Loucy (cell line): ENCODE data around the gene TET2.

Source experiments
- H2AFZ ChIP-seq: fragments of 200-600 bp; sonication (generic); 2 replicates; pipeline ENCODE4 v1.6.0; 2016; ENCODE audit warnings: antibody characterized with exemption, mild to moderate bottlenecking, low read length, moderate library complexity
- H3F3A ChIP-seq: fragments of 200-600 bp; 2 replicates; pipeline ENCODE4 v1.6.0; 2016; ENCODE audit warnings: antibody characterized with exemption, low read depth, mild to moderate bottlenecking
- H3K27me3 ChIP-seq: fragments of 200-600 bp; sonication (generic); 2 replicates; pipeline ENCODE4 v1.6.1; 2014; ENCODE audit warnings: low read length, mild to moderate bottlenecking; ENCODE audit not compliant: insufficient read depth, poor library complexity, severe bottlenecking
- H3K36me3 ChIP-seq: fragments of 200-600 bp; sonication (generic); 2 replicates; pipeline ENCODE4 v1.6.1; 2016; ENCODE audit warnings: low read length; ENCODE audit not compliant: insufficient read depth
- H3K4me1 ChIP-seq: fragments of 200-600 bp; sonication (generic); 2 replicates; pipeline ENCODE4 v1.5.1; 2014; ENCODE audit warnings: low read length, mild to moderate bottlenecking; ENCODE audit not compliant: insufficient read depth, poor library complexity, severe bottlenecking
- H3K4me2 ChIP-seq: fragments of 200-600 bp; sonication (generic); 2 replicates; pipeline ENCODE4 v1.6.0; 2014; ENCODE audit warnings: antibody characterized with exemption, low read length, low read depth, mild to moderate bottlenecking; ENCODE audit not compliant: poor library complexity, severe bottlenecking
- H3K4me3 ChIP-seq: fragments of 200-600 bp; sonication (generic); 2 replicates; pipeline ENCODE4 v1.5.1; 2014; ENCODE audit warnings: low read length, mild to moderate bottlenecking, mixed read lengths; ENCODE audit not compliant: poor library complexity, severe bottlenecking
- H3K79me2 ChIP-seq: fragments of 200-600 bp; sonication (generic); 2 replicates; pipeline ENCODE4 v1.6.1; 2014; ENCODE audit warnings: low read length; ENCODE audit not compliant: insufficient read depth
- H3K9ac ChIP-seq: fragments of 200-600 bp; sonication (generic); 2 replicates; pipeline ENCODE4 v1.6.0; 2014; ENCODE audit warnings: mild to moderate bottlenecking, low read depth, low read length, moderate library complexity; ENCODE audit not compliant: poor library complexity, severe bottlenecking
- H3K9me2 ChIP-seq: fragments of 200-600 bp; sonication (generic); replicated peaks from 2 replicates; pipeline ENCODE4 v1.6.1; 2016; ENCODE audit warnings: low read depth, low read length, mixed read lengths
- H3K9me3 ChIP-seq: fragments of 200-600 bp; sonication (generic); 2 replicates; pipeline ENCODE4 v1.6.1; 2014; ENCODE audit warnings: mild to moderate bottlenecking, antibody characterized with exemption, low read length, low read depth; ENCODE audit not compliant: insufficient read depth
- H4K20me1 ChIP-seq: fragments of 200-600 bp; sonication (generic); 2 replicates; pipeline ENCODE4 v1.6.0; 2014; ENCODE audit warnings: antibody characterized with exemption, low read length, mild to moderate bottlenecking; ENCODE audit not compliant: insufficient read depth, poor library complexity, severe bottlenecking
- EZH2phosphoT487 ChIP-seq: fragments of 200-600 bp; IDR thresholded peaks from 2 replicates; pipeline ENCODE4 v1.6.1; 2018; ENCODE audit warnings: antibody characterized with exemption, mild to moderate bottlenecking, moderate library complexity, borderline replicate concordance
- TF ChIP-seq, protein P1 (sequence below): fragments of 200-600 bp; sonication (generic); conservative IDR thresholded peaks from 2 replicates; pipeline ENCODE4 v1.5.1; 2014; ENCODE audit warnings: mild to moderate bottlenecking, antibody characterized with exemption, low read length

Gene TET2

DNA sequence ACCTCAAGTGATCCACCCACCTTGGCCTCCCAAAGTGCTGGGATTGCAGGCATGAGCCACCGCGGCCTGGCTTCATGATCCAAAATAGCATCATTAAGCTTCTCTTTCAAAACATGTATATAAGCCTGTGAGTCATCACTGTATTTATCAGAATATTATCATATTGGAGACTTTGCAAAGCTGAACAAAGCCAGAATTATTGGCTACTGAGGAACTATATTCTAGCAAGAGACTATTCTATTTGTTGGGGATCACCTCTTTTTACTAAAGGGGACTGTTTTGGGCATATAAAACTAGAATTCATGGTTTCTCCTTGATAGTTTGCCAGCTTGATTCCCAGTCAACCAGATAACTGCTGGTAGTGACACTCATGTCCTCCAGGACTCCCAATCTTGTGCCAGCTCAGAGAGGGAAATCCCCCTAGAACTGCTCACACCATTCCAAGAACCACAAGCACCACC, 40.1 kb downstream of the TET2 start:
- H3K36me3 ChIP-seq = no peaks in the 10 kb centered on the region
- no peaks in the 10 kb centered on the region for H4K20me1 ChIP-seq
- no peak overlapping the region for H3K9ac ChIP-seq
- no peaks in the 10 kb centered on the region for H3F3A ChIP-seq
- peaks cover 10% of the 10 kb centered on the region for H3K4me1 ChIP-seq
- no peaks in the 10 kb centered on the region for H3K79me2 ChIP-seq
- no peaks in the 10 kb centered on the region for H3K9me3 ChIP-seq
- no peak overlapping the region for H3K4me3 ChIP-seq
- no peak overlapping the region for H2AFZ ChIP-seq
- TF ChIP-seq EZH2phosphoT487 = no peak
- TF ChIP-seq, protein P1, sequence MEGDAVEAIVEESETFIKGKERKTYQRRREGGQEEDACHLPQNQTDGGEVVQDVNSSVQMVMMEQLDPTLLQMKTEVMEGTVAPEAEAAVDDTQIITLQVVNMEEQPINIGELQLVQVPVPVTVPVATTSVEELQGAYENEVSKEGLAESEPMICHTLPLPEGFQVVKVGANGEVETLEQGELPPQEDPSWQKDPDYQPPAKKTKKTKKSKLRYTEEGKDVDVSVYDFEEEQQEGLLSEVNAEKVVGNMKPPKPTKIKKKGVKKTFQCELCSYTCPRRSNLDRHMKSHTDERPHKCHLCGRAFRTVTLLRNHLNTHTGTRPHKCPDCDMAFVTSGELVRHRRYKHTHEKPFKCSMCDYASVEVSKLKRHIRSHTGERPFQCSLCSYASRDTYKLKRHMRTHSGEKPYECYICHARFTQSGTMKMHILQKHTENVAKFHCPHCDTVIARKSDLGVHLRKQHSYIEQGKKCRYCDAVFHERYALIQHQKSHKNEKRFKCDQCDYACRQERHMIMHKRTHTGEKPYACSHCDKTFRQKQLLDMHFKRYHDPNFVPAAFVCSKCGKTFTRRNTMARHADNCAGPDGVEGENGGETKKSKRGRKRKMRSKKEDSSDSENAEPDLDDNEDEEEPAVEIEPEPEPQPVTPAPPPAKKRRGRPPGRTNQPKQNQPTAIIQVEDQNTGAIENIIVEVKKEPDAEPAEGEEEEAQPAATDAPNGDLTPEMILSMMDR = no peak
- H3K27me3 ChIP-seq = no peaks in the 10 kb centered on the region
- no peak overlapping the region for H3K4me2 ChIP-seq
- no peaks in the 10 kb centered on the region for H3K9me2 ChIP-seq

DNA sequence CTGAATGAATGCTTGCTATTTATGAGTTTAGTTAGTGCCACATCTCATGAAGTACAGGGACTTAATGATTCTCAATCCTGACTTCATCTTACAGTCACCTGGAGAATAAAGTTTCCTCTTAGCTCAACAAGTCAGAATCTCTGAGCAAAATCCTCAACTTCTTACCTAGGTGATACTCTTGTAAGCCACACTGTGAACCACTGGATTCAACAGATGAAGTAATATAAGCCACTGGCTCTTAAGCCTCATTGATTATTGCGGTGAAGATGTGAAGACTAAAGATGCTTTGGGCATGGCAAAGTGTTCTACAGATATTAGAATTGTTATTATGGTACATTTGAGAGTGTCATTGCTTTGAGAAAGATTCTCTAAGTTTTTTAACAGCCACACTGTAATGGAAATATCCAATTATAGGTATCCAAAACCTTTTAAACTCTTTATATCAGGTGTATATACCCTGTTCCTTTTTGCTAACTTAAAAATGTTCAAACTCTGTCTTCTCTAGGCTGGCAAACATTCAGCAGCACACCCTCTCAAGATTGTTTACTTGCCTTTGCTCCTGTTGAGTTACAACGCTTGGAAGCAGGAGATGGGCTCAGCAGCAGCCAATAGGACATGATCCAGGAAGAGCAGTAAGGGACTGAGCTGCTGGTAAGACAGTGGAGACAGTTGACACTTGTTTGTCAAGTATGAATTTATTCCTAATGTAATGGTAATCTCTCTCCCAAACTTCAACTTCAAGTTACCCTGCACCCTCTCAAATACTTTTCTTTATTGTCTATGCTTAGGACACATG, 43.4 kb downstream of the TET2 start:
- H3K9me3 ChIP-seq = no peaks in the 10 kb centered on the region
- no peaks in the 10 kb centered on the region for H3K27me3 ChIP-seq
- H4K20me1 ChIP-seq = no peaks in the 10 kb centered on the region
- H2AFZ ChIP-seq = no peak overlapping the region
- H3K9ac ChIP-seq = no peak overlapping the region
- no peaks in the 10 kb centered on the region for H3K79me2 ChIP-seq
- H3K4me1 ChIP-seq = peaks cover under 1% of the 10 kb centered on the region
- H3K9me2 ChIP-seq = no peaks in the 10 kb centered on the region
- H3K36me3 ChIP-seq = no peaks in the 10 kb centered on the region
- TF ChIP-seq EZH2phosphoT487 = no peak
- TF ChIP-seq, protein P1 = no peak
- no peak overlapping the region for H3K4me3 ChIP-seq
- no peak overlapping the region for H3K4me2 ChIP-seq
- no peaks in the 10 kb centered on the region for H3F3A ChIP-seq

DNA sequence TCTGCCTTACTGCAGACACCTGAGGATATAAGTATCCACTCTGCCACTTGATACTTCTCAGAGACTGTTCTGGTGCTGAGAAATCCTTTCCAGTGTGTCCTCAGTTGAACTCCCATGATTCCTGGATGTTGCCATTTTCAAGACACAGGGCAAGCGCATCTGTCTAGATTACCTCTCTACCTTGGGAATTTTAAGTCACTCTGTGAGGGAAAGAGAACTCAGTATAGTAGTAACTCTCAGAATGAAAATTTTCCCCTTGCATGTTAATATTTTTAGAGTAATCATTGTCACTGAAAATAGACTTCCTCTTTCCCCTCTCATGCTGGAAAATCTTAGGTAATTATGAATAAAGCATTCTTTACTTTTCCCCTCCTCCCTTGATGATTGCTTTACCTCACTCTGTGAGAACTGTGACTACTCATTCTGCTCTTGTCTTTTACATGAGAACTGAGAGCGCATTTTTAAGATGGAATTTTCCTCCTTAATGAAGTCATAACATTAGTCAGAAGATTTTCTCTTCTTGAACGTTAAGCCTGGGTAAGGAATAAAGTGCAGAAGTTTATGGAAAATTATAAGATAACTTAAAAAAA, 45.0 kb downstream of the TET2 start:
- no peaks in the 10 kb centered on the region for H3K9me3 ChIP-seq
- no peaks in the 10 kb centered on the region for H3K79me2 ChIP-seq
- no peak overlapping the region for H2AFZ ChIP-seq
- no peaks in the 10 kb centered on the region for H3K9me2 ChIP-seq
- no peaks in the 10 kb centered on the region for H3F3A ChIP-seq
- H4K20me1 ChIP-seq = no peaks in the 10 kb centered on the region
- H3K27me3 ChIP-seq = no peaks in the 10 kb centered on the region
- no peaks in the 10 kb centered on the region for H3K4me1 ChIP-seq
- no peak overlapping the region for H3K4me3 ChIP-seq
- TF ChIP-seq, protein P1 = no peak
- no peak for TF ChIP-seq EZH2phosphoT487
- no peak overlapping the region for H3K9ac ChIP-seq
- H3K4me2 ChIP-seq = no peak overlapping the region
- no peaks in the 10 kb centered on the region for H3K36me3 ChIP-seq
